Naive thymus-derived CD4-positive, alpha-beta T cell (primary cell): ENCODE data around the gene CPEB2. TPM values are rescaled to one million over a fixed set of nuclear protein-coding genes. Genes with fewer than 3 reads are reported as not detected.

Source experiments
- ATAC-seq: fragments of 150-1000 bp; cut with Tn5 transposase; 2 replicates; pipeline ENCODE4 v1.10.0; 2021; ENCODE audit warnings: mild to moderate bottlenecking, moderate library complexity
- CTCF ChIA-PET: fragments of 350-600 bp; sonication (Branson Sonifier 250); formaldehyde crosslinking; loops from one replicate; lab custom pipeline; 2021; ENCODE audit warnings: antibody characterized with exemption; lab: Charles Lee
- POLR2A ChIA-PET: fragments of 350-600 bp; sonication (Branson Sonifier 250); formaldehyde crosslinking; loops from one replicate; lab custom pipeline; 2021; ENCODE audit warnings: antibody characterized with exemption, inconsistent platforms; lab: Charles Lee
- DNase-seq, 9 donors: peaks; one replicate each; pipeline versions ENCODE4 v3.0.0 to v3.0.0-alpha.2; 2020 to 2022; ENCODE audit warnings: mixed read lengths in 1 of 9
- H3K27ac ChIP-seq: one replicate; pipeline ENCODE4 v1.7.0; 2013; ENCODE audit warnings: mild to moderate bottlenecking, low read depth, low read length, moderate library complexity
- H3K27me3 ChIP-seq, 2 donors: one replicate each; pipeline ENCODE4 v1.7.0; 2013; ENCODE audit warnings: low read length in 2 of 2, mild to moderate bottlenecking in 2 of 2, moderate library complexity in 2 of 2; ENCODE audit not compliant: control insufficient read depth in 2 of 2, insufficient read depth in 2 of 2
- H3K36me3 ChIP-seq, 3 experiments: 1 replicate in 2 of 3; 2 replicates in 1 of 3; pipeline ENCODE4 v1.7.0; 2013; ENCODE audit warnings: low read length in 3 of 3, mild to moderate bottlenecking in 3 of 3, moderate library complexity in 1 of 3; ENCODE audit not compliant: insufficient read depth in 3 of 3, control insufficient read depth in 2 of 3
- H3K4me1 ChIP-seq, 2 donors: one replicate each; pipeline ENCODE4 v1.7.0; 2013; ENCODE audit warnings: low read length in 2 of 2, mild to moderate bottlenecking in 2 of 2, moderate library complexity in 1 of 2; ENCODE audit not compliant: control insufficient read depth in 2 of 2, insufficient read depth in 2 of 2
- H3K4me3 ChIP-seq: 2 replicates; pipeline ENCODE4 v1.7.0; 2013; ENCODE audit warnings: mild to moderate bottlenecking, low read length
- H3K9me3 ChIP-seq, 3 experiments: 1 replicate in 2 of 3; 2 replicates in 1 of 3; pipeline ENCODE4 v1.7.0; 2013; ENCODE audit warnings: low read length in 3 of 3; ENCODE audit not compliant: control insufficient read depth in 2 of 3
- H3K27ac Mint-ChIP-seq, 9 donors: one replicate each; pipeline ENCODE4 v1.8.0; 2020 to 2022; ENCODE audit warnings: mixed read lengths in 9 of 9, mild to moderate bottlenecking in 8 of 9, moderate library complexity in 5 of 9, inconsistent platforms in 2 of 9
- H3K27me3 Mint-ChIP-seq, 5 donors: one replicate each; pipeline ENCODE4 v1.8.0; 2021 to 2022; ENCODE audit warnings: mixed read lengths in 5 of 5, mild to moderate bottlenecking in 1 of 5
- H3K36me3 Mint-ChIP-seq, 5 donors: one replicate each; pipeline ENCODE4 v1.8.0; 2020 to 2022; ENCODE audit warnings: mixed read lengths in 5 of 5, mild to moderate bottlenecking in 3 of 5, inconsistent platforms in 1 of 5
- H3K4me1 Mint-ChIP-seq, 7 donors: one replicate each; pipeline ENCODE4 v1.8.0; 2020 to 2022; ENCODE audit warnings: mixed read lengths in 7 of 7, mild to moderate bottlenecking in 3 of 7, inconsistent platforms in 1 of 7
- H3K4me3 Mint-ChIP-seq, 10 donors: one replicate each; pipeline ENCODE4 v1.8.0; 2020 to 2022; ENCODE audit warnings: mild to moderate bottlenecking in 10 of 10, mixed read lengths in 10 of 10, moderate library complexity in 6 of 10, inconsistent platforms in 2 of 10
- H3K9me3 Mint-ChIP-seq, 11 donors: one replicate each; pipeline ENCODE4 v1.8.0; 2020 to 2022; ENCODE audit warnings: mixed read lengths in 11 of 11, mild to moderate bottlenecking in 4 of 11, inconsistent platforms in 1 of 11, moderate library complexity in 1 of 11
- intact Hi-C, 2 donors: fragments of 100-400 bp; cut with micrococcal nuclease; formaldehyde crosslinking; loops; one replicate each; pipeline ENCODE4 v1.15.1; 2023
- polyA plus RNA-seq, 2 donors: library from polyadenylated mRNA; unstranded; fragments of 300-500 nt; fragmentation: Illumina TruSeq; gene quantifications; one replicate each; pipeline ENCODE4 v1.2.3, GENCODE V29; 2021
- total RNA-seq, 6 experiments: library from RNA in 5 of 6; stranded (reverse) in 5 of 6; gene quantifications; 1 replicate in 5 of 6; 2 replicates in 1 of 6; pipeline ENCODE4 v1.2.3 and lab custom pipeline; 2021 to 2026

The CPEB2 gene
- total and polyA plus RNA-seq, 7 experiments from 2014 or later: 0.82 to 21.7 (median 13.2) TPM

DNA sequence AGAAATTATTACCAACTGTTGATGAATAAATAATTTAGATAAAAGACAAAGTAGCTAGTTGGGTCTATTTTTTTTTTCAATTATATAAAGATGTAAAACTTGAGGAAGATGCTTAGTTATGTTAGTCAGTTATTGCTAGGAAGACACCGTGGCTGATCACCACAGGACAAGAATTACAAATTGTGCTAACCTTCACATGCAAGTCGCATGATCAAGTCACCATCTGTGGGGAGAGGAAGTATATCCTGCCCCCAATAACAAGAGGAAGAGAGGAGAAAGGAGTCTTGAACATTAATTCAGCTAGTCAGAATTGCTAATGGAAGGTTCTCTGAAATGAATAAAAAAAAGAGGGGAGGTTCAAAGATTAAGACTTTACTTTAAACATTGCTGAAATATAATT is 52.3 kb downstream of the CPEB2 start:
- H3K36me3 Mint-ChIP-seq: peaks cover 12 to 40% (median 26%) of the 10 kb centered on the region in 5 donors
- no peaks in the 10 kb centered on the region for H3K27me3 Mint-ChIP-seq
- H3K9me3 Mint-ChIP-seq: no peaks in the 10 kb centered on the region
- DNase-seq (no peak), ATAC-seq (no peak)
- Histone ChIP-seq H3K27ac (no peak overlapping the region), H3K4me3 (no peak overlapping the region), H3K36me3 (peaks cover 3 to 22% (median 14%) of the 10 kb centered on the region in 3 experiments), H3K9me3 (no peaks in the 10 kb centered on the region), H3K27me3 (no peaks in the 10 kb centered on the region), H3K4me1 (no peaks in the 10 kb centered on the region)
- peaks cover 0 to 5% (median 2%) of the 10 kb centered on the region in 7 donors for H3K4me1 Mint-ChIP-seq
- intact Hi-C loops: no loop called here
- CTCF ChIA-PET: no interaction called here
- H3K27ac Mint-ChIP-seq: no peak overlapping the region
- no peak overlapping the region for H3K4me3 Mint-ChIP-seq
- POLR2A ChIA-PET: interaction anchor here (1.0 kb wide), 1 partner anchor 52 kb away, joined by 4 read pairs; no protein-coding TSS in a partner anchor

DNA sequence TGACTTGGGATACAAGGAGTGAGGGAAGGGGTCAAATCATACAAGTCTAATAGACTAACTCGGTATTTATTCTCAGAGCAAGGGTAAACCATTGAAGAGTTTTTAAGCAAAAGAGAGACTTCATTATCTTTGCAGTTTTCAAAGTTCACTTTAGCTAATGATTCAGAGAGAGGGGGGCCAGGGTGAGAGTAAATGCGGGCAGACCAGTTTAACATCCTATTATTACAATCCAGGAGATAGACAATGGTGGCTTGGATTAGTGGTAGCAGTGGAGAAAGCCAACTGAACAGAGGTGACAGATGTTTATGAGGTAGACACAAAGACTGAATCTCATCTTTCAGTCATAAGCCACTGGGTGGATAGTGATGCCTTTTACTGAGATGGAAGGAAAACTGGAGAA is 57.9 kb downstream of the CPEB2 start:
- intact Hi-C loops: loop anchor here in 1 of 2 donors (2.0 kb wide), 1 partner anchor 15 kb away; no protein-coding TSS in a partner anchor
- H3K27me3 ChIP-seq: no peaks in the 10 kb centered on the region
- DNase-seq: no peak
- no peaks in the 10 kb centered on the region for H3K4me1 ChIP-seq
- H3K36me3 ChIP-seq: peaks cover 3 to 32% (median 17%) of the 10 kb centered on the region in 3 experiments
- Mint-ChIP-seq H3K27ac (no peak overlapping the region), H3K36me3 (peaks cover 8 to 33% (median 19%) of the 10 kb centered on the region in 5 donors), H3K9me3 (no peaks in the 10 kb centered on the region), H3K4me3 (no peak overlapping the region), H3K27me3 (no peaks in the 10 kb centered on the region), H3K4me1 (peaks cover 0 to 5% (median 0%) of the 10 kb centered on the region in 7 donors)
- H3K9me3 ChIP-seq: no peaks in the 10 kb centered on the region
- ATAC-seq: no peak
- POLR2A ChIA-PET: no interaction called here
- CTCF ChIA-PET: no interaction called here
- no peak overlapping the region for H3K4me3 ChIP-seq
- no peak overlapping the region for H3K27ac ChIP-seq

DNA sequence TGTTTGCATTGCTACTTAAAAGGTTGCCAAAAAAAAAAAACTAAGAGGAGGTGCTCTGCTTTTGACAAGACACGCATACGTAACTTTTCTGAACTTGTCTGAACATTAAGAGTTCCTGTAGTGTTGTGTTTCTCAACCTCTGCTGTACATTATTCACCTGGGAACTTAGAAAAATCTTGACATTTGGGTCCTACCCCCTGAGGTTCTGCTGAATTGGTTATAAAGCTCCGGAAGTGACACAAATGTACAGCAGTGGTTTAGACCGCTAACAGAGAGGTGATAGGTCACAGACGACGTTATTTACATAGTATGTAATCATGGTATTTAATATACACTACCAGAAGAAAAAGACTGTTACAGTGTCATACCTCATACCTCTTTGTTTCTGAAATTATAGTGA is 61.1 kb downstream of the CPEB2 start:
- H3K27ac Mint-ChIP-seq: no peak overlapping the region
- peaks cover 0 to 5% (median 0%) of the 10 kb centered on the region in 7 donors for H3K4me1 Mint-ChIP-seq
- ATAC-seq: no peak
- ChIA-PET CTCF (no interaction called here), POLR2A (no interaction called here)
- H3K4me1 ChIP-seq: no peaks in the 10 kb centered on the region
- H3K36me3 ChIP-seq: peaks cover under 1 to 37% (median 14%) of the 10 kb centered on the region in 3 experiments
- intact Hi-C loops: no loop called here
- no peak overlapping the region for H3K4me3 Mint-ChIP-seq
- no peak overlapping the region for H3K27ac ChIP-seq
- no peak for DNase-seq
- no peak overlapping the region for H3K4me3 ChIP-seq
- H3K9me3 Mint-ChIP-seq: no peaks in the 10 kb centered on the region
- H3K27me3 Mint-ChIP-seq: no peaks in the 10 kb centered on the region
- H3K27me3 ChIP-seq: no peaks in the 10 kb centered on the region
- peaks cover 0 to 44% (median 10%) of the 10 kb centered on the region in 5 donors for H3K36me3 Mint-ChIP-seq
- no peaks in the 10 kb centered on the region for H3K9me3 ChIP-seq

DNA sequence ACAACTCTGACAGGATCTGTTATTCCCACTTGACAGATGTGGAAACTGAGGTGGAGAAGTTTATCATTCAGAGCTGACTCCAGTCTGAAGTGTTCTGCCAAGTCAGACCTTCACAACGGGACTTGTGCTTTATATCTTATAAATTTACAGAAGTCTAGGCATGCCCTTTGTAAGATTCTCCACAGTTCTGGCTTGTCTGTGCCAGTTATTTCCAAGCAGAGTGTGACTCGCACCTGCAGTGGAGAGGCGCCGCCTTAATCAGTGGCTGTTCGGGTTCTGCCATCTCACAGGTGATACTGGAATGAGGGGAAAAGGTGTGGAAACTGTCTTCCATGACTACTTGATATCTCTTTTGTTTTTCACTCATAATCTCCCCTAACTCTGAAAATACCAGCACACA is 63.2 kb downstream of the CPEB2 start:
- Histone ChIP-seq H3K27me3 (no peaks in the 10 kb centered on the region), H3K36me3 (peaks cover 0 to 31% (median 3%) of the 10 kb centered on the region in 3 experiments), H3K9me3 (no peaks in the 10 kb centered on the region), H3K27ac (no peak overlapping the region), H3K4me3 (no peak overlapping the region), H3K4me1 (no peaks in the 10 kb centered on the region)
- Mint-ChIP-seq H3K27me3 (no peaks in the 10 kb centered on the region), H3K4me1 (peaks cover 0 to 5% (median 0%) of the 10 kb centered on the region in 7 donors), H3K36me3 (peaks cover 0 to 36% (median 11%) of the 10 kb centered on the region in 5 donors), H3K9me3 (no peaks in the 10 kb centered on the region), H3K4me3 (no peak overlapping the region), H3K27ac (no peak overlapping the region)
- ATAC-seq (no peak), DNase-seq (no peak)
- ChIA-PET POLR2A (no interaction called here), CTCF (no interaction called here)
- intact Hi-C loops: no loop called here

GRCh38 chr4:15066140-15066539 is 63.9 kb downstream of the CPEB2 start:
- H3K36me3 Mint-ChIP-seq: peaks cover 0 to 38% (median 16%) of the 10 kb centered on the region in 5 donors
- H3K9me3 ChIP-seq: no peaks in the 10 kb centered on the region
- H3K27me3 ChIP-seq: no peaks in the 10 kb centered on the region
- H3K4me3 Mint-ChIP-seq: no peak overlapping the region
- H3K27ac ChIP-seq: no peak overlapping the region
- no peaks in the 10 kb centered on the region for H3K9me3 Mint-ChIP-seq
- no peak for DNase-seq
- H3K27ac Mint-ChIP-seq: no peak overlapping the region
- POLR2A ChIA-PET: no interaction called here
- no peaks in the 10 kb centered on the region for H3K27me3 Mint-ChIP-seq
- no peak overlapping the region for H3K4me3 ChIP-seq
- peaks cover 0 to 31% (median 3%) of the 10 kb centered on the region in 3 experiments for H3K36me3 ChIP-seq
- no peaks in the 10 kb centered on the region for H3K4me1 ChIP-seq
- no peak for ATAC-seq
- intact Hi-C loops: no loop called here
- peaks cover 0 to 5% (median 0%) of the 10 kb centered on the region in 7 donors for H3K4me1 Mint-ChIP-seq
- CTCF ChIA-PET: no interaction called here

GRCh38 chr4:15068298-15068697 is 66.0 kb downstream of the CPEB2 start:
- peaks cover 0 to 39% (median 21%) of the 10 kb centered on the region in 5 donors for H3K36me3 Mint-ChIP-seq
- no peak overlapping the region for H3K27ac ChIP-seq
- ChIA-PET POLR2A (no interaction called here), CTCF (no interaction called here)
- H3K9me3 ChIP-seq: no peaks in the 10 kb centered on the region
- H3K4me1 ChIP-seq: no peaks in the 10 kb centered on the region
- no peak overlapping the region for H3K4me3 ChIP-seq
- peaks cover 0 to 5% (median 0%) of the 10 kb centered on the region in 7 donors for H3K4me1 Mint-ChIP-seq
- no peaks in the 10 kb centered on the region for H3K27me3 ChIP-seq
- H3K27me3 Mint-ChIP-seq: no peaks in the 10 kb centered on the region
- H3K36me3 ChIP-seq: peaks cover 0 to 18% (median 0%) of the 10 kb centered on the region in 3 experiments
- ATAC-seq: no peak
- H3K4me3 Mint-ChIP-seq: no peak overlapping the region
- no peak for DNase-seq
- intact Hi-C loops: no loop called here
- no peak overlapping the region for H3K27ac Mint-ChIP-seq
- H3K9me3 Mint-ChIP-seq: peaks cover 0 to 8% (median 2%) of the 10 kb centered on the region in 11 donors

- Histone ChIP-seq H3K4me3 (no peak overlapping the region), H3K4me1 (no peaks in the 10 kb centered on the region), H3K27ac (no peak overlapping the region), H3K9me3 (peaks cover 0 to 10% (median 0%) of the 10 kb centered on the region in 3 experiments), H3K27me3 (no peaks in the 10 kb centered on the region), H3K36me3 (no peaks in the 10 kb centered on the region)
- Mint-ChIP-seq H3K27ac (no peak overlapping the region), H3K4me3 (no peak overlapping the region), H3K4me1 (no peaks in the 10 kb centered on the region), H3K9me3 (peaks cover 0 to 41% (median 16%) of the 10 kb centered on the region in 11 donors), H3K36me3 (peaks cover 0 to 7% (median 4%) of the 10 kb centered on the region in 5 donors), H3K27me3 (peaks cover 0 to 16% (median 5%) of the 10 kb centered on the region in 5 donors)
- POLR2A ChIA-PET: no interaction called here
- ATAC-seq: no peak
- CTCF ChIA-PET: no interaction called here
- DNase-seq: no peak
- intact Hi-C loops: no loop called here
Measured at GRCh38 chr4:15075875-15076274, 73.6 kb downstream of the CPEB2 start.
